ENCODE results near the gene DSE.

DSE gene

DNA sequence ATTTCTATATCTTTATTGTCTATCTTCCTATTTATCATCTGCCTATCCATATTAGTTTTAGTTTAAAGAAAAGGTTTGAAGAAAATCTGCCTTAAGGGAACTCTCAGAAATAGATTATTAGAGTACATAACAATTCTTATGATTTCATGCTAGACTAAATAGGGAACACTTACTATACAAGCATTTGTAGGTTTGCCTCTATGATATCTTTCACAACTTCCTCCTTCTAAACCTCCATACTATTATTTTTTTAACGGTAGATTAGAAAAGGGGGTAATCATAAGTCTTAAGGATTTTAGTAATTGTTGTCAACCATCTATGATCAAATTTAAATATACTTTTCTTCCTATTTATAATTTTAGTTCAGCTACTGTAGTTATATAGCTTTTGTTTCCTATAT is 11.6 kb upstream of the DSE start:
- in situ Hi-C loops (cut with HindIII; ENCODE audit: low sequenced_read_pairs), result no loop called here

DNA sequence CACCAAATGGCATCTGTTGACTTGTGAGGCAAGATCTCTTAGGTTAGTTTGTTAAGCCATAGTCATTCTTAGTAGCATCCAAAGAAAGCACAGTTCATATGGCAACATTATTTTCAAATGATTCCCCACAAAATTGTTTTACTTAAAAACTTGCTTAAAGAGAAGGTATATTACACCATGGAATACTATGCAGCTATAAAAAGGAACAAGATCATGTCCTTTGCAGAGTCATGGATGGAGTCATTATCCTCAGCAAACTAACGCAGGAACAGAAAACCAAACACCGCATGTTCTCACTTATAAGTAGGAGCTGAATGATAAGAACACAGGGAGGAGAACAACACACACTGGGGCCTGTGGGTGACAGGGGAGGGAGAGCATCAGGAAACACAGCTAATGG is 10.9 kb upstream of the DSE start:
- in situ Hi-C loops (cut with HindIII; ENCODE audit: low sequenced_read_pairs), result no loop called here

DNA sequence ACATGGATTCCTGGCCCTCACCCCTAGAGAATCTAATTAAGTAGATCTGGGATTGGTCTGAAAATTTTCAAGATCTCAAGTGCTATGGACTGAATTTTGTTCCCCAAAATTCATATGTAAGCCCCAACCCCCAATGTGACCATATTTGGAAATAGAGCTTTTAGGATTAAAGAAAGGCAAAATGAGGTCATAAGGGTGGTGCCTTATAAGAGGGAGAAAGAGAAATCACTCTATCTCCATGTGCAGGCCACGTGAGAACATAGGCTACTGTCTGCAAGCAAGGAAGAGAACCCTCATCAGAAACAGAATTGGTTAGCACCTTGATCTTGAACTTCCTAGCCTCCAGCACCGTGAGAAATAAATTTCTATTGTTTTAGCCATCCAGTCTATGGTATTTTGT is 8.5 kb upstream of the DSE start:
- in situ Hi-C loops (cut with HindIII; ENCODE audit: low sequenced_read_pairs), result no loop called here

DNA sequence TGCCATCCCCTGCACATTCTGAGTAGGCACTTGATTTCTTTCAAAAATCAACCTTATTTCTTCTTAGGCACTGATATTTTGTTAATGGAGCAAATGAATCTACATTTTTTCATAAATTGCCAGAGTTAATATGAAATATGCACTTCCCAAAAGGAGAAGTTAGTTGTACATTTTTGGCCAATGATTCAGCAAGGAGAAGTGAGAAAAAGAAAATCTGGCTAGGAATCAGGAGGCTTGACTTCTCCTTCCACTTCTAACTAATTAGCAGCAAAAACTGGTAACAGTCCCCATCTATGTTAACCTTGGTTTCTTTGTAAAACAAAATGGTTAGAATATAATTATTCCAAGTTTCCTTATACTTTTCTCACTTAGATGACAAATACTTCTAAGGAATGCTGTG is 7.0 kb upstream of the DSE start:
- in situ Hi-C loops (cut with HindIII; ENCODE audit: low sequenced_read_pairs), result no loop called here

DNA sequence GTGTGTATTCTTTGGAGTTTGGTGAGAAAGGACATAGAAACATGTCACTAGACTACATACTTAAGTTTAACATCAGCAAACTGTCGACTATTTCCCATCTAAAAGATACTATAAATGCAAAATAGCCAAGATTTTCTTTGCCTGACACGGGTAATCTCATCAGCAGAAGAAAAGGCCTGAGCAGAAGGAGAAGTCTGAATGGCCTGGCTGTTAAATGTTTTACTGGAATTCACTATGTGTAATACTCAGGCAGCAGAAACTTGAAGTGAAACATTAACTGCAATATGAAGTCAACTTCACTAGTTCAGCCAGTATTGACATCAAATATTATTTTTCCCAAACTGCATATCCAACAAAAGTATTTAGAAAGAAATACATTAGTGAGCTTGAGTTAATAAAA is 6.4 kb upstream of the DSE start:
- in situ Hi-C loops (cut with HindIII; ENCODE audit: low sequenced_read_pairs), result no loop called here

DNA sequence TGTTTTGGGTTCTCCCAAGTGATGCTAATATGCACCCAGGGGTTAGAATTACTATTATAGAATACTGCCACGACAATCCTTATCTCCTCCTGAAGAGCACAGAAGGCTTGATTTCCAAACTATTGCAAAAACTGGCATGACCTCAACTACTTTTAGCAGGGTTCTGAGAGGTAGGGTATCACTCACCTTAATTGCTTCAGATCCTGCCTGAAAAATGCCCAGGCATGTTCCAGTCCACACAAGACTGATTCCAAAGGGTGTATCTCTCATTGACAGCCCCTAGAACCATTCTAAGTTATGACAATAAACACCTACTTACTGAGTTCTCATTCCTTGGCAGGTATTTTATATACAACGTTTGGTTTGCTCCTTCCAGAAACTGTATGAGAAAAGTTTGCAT is 5.0 kb upstream of the DSE start:
- in situ Hi-C loops (cut with HindIII; ENCODE audit: low sequenced_read_pairs), result no loop called here

DNA sequence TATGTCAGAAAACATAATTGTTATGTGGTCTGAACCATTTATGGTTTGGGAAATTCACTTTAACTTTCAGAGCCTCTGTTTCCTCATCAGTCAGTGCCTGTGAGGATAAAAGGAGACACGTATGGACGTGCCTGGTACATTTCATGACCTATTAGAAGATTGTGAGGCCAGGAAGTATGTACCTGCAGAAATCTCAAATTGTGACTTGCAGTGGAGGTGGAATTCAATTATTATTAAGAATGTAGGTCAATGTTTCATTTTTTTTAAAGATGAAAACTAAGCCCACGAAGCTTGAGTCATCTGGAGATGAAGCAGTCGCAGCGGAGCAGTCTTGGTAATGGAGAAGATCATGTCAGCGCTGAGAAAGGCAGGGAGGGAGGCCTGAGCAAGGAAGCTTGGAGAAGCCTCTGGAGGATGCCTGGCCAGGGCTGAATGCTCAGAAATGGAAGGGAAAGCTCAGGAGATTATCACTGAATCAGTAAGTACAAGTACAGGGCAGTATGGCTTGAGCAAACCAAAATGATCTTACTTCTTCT is 3.9 kb upstream of the DSE start:
- in situ Hi-C loops (cut with HindIII; ENCODE audit: low sequenced_read_pairs), result no loop called here

DNA sequence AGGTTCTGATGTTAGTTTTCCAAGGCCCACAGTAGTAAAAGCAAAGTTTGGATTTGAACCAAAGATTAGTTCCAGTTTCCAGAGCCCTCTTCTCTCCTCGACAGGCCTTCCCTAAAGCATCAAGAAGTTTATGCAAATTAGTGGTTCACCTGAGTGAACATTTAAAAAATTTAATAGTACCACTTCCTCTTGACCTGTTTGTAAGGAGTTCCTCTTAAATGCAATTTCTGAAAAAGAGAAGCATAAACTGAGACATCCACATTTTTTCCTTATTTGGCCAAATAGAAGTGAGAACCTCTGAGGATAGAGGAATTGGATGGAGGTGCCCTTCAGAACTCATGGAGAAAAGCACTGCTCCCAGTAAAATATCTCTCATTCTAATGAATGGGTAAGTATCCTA is 1.2 kb upstream of the DSE start:
- in situ Hi-C loops (cut with HindIII; ENCODE audit: low sequenced_read_pairs), result no loop called here

DNA sequence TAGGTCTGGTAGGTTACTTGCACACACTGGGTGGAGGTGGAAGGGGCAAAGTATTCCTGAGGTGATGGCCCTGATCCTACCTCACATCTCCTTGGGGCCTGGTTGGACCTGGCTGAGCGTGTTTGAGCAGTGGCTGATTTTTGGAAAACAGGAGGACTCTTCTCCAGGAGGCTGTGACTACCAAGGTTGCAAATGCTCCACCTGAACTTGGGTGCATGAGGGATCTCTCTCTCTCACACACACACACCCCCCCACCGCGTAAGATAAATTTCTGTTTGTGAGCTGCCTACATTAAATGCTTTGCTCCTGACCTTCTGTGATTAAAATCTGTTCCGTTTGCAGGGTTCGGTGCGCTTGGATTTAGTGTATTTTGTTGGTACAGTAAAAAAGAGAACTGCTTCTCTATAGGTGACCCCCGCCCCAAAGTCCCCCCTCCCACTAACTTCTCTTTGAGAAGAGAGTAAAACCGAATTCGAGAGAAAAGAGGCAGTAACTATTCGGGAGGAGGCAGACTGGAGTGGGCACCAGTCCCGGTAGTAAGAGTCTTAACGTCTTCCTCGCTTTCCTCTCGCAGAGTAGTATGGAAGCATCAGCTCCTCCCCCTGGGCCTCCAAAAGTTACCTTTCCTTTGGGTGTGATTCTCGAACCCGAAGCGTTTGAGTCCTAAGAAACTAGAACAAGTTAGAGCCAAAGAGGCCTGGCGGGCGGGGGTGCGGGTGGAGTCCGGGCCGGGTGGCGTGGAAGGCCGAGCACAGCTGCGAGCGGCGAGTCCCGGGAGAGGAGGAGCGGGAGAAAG is 585 bp upstream of the DSE start:
- in situ Hi-C loops (cut with HindIII; ENCODE audit: low sequenced_read_pairs), result no loop called here

DNA sequence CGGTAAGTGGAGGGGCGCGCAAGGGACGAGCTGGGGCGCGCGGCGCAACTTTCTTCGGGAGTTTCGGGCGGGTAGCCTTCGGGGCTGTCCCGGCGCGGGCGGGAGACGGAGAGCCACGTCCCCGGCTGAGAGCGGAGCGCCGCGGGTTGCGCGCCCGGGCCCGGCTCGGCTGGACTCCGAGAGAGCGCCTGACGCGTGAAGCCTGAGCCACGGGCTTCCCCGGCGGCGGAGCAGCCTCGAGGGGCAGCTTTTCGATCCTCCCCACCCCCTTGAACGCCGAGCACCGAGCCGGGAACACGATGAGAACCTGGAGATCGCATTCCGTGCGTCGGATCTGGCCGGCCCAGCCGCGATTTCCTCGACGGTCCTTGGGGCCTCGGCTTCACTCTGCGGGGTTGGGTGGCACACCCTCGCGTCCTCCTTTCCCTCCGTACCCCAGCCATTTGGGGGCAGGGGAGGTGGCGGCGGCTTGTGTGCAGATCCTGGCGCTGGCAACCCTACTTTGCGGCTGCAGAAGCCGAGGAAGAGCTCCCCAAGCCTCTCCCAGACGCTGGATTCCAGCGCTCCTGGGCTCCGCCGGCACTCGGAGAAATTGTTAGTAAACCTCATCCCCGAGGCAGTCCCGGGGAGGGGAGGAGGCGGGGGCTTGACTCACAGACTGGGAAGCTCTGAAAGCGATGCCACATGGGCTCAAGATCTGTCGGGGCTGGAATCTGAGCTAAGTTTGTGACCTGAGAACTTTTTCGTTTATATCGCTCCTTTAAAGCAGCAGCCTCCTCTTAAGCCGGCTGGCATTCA is 572 bp downstream of the DSE start:
- in situ Hi-C loops (cut with HindIII; ENCODE audit: low sequenced_read_pairs), result no loop called here

DNA sequence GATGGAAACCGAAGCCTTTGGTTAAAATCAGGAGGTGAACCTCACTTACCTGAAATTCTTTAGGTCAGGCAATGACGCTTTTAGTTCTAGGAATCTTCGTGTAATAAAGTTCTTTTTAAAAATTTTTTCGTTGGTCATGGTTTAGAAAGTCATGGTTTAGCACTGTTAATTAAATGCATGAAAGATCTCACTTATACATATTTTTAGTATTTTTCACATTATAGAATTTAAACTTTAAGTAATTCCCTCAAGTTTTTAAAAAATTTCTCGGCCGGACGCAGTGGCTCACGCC is 1.1 kb downstream of the DSE start:
- in situ Hi-C loops (cut with HindIII; ENCODE audit: low sequenced_read_pairs), result no loop called here

DNA sequence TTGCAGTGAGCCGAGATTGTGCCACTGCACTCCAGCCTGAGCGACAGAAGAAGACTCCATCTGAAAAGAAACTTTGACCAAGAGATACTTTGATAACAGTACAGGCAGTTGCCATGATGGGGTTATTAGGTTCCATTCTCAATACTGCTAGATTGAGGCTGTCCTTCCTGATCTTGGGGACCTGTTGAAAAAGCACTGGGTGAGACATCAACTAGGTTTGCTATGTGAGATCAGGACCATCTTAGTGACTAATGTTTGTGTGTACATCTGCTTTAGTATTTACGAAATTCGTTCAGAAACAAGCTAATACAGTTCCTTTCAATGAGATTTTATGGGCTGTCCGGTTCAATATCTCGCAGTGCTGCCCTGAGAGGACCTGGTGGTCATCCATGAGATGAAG is 2.6 kb downstream of the DSE start:
- in situ Hi-C loops (cut with HindIII; ENCODE audit: low sequenced_read_pairs), result no loop called here

DNA sequence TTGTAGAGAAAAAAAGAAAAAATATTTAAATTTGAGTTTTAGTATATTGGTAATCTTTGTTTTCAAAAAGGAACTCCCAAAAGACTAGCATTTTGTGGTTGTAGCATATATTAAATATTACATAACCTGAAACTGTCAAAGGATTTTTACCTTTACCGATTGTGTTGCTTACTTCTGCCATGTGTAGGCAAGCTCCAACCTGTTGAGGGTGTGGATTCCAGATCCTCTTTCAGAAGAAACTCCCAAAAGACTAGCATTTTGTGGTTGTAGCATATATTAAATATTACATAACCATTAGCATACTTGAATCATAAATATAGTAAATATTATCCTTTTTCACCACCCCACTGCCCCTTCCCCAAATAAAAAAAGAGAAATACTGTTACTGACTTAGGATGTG is 3.2 kb downstream of the DSE start:
- in situ Hi-C loops (cut with HindIII; ENCODE audit: low sequenced_read_pairs), result no loop called here

DNA sequence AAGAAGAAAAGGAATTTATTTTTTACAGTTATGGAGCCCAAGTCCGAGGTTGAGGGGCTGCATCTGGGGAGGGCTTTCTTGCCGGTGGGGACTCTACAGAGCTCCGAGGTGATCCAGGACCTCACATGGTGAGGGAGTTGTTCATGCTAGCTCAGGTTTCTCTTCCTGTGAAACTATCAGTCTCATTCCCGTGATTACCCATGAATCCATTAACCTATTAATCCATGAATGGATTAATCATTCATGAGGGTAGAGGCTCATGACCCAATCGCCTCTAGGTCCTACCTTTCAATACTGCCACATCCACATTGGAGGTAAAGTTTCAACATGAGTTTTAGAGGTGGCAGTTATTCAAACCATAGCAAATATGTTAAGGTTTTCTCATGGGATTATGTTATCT is 3.8 kb downstream of the DSE start:
- in situ Hi-C loops (cut with HindIII; ENCODE audit: low sequenced_read_pairs), result no loop called here

DNA sequence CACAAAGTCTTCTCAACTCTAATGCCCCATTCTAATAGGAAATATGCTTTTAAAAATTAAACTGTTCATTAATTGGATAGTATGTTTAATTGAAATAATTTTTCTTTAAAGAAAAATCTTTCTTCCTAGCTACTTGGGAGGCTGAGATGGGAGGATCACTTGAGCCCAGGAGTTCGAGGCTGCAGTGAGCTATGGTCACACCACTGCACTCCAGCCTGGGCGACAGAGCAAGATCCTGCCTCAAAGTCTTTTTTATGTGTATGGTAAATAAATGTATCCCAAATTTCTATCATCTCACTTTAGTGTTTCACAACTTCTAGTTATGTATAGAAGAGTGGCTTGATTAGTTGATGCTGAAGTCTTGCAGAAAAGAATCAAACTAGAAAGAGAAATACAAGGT is 4.5 kb downstream of the DSE start:
- in situ Hi-C loops (cut with HindIII; ENCODE audit: low sequenced_read_pairs), result no loop called here

DNA sequence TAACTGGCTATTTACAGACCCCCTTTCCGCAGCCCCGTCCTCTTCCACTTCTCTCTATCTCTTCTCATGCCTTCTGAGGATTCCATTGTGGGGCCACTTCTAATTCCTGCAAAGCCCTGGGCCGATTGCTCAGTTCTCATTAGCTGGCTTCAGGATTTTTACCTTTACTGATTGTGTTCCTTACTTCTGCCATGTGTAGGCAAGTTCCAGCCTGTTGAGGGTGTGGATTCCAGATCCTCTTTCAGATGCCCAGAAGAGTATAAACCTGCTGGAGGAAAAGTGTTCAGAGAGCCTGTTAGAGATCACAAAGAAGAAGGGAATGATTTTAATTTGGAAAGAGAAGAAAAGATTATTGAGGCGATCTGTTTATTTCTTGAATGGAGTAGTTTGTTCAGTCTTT is 5.4 kb downstream of the DSE start:
- in situ Hi-C loops (cut with HindIII; ENCODE audit: low sequenced_read_pairs), result no loop called here

DNA sequence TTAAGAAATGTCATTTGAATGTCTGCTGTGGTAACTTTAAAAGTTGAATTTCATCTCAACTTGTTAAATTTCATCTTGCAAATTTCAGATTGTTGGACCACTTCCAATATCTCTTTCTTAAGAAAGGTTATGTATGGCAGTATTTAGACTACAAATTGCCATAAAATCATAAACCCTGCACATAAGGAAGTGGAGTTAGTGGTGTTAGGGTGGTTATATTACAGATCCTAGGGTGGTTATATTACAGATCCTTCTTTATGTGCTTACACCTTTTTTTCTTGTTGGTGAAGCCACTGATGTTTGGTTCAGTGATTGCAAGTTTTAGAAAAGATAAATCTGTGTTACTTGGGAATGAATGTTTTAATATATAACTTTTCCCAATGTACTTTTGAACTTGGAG is 9.0 kb downstream of the DSE start:
- in situ Hi-C loops (cut with HindIII; ENCODE audit: low sequenced_read_pairs), result loop anchor here (10.0 kb wide), 1 partner anchor 1115 kb away; no protein-coding TSS in a partner anchor

DNA sequence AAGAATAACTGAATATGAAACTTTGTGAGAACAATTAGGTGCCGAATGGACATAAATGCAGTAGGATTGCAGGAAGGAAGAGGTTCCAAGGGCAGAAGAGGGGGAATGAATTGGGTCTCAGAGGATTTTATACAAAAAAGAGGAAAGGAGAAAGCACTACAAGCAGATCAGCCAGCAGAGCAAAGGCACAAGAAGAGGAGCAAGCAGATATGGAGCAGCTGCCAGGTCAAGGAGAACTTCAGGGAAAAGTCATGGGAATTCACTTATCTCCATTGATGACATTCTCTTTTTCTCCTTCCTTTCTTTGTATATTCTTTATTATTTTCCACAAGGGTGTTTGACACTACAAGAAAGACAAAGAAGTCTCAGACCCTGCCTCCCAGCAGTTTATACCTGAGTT is 9.6 kb downstream of the DSE start:
- in situ Hi-C loops (cut with HindIII; ENCODE audit: low sequenced_read_pairs), result loop anchor here (10.0 kb wide), 1 partner anchor 1114 kb away; no protein-coding TSS in a partner anchor

DNA sequence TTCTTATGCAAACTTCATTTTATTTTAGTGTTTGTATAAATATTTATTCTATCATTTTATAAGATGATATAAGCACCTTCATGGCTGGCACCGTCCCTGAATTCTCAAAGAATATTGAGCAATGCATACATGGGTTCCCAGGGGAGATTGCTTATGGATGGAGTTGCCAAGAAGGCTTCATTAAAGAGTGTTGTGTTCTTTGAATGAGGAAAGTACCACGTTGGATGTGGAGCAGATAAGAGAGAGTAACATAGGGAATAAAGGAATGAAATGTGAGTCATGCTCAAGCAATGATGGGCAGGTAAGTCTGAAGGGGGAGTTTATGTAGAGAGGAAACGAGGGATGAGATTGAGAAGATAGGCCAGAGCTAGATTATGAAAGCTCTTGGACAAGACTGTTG is 10.3 kb downstream of the DSE start:
- in situ Hi-C loops (cut with HindIII; ENCODE audit: low sequenced_read_pairs), result loop anchor here (10.0 kb wide), 1 partner anchor 1114 kb away; no protein-coding TSS in a partner anchor

DNA sequence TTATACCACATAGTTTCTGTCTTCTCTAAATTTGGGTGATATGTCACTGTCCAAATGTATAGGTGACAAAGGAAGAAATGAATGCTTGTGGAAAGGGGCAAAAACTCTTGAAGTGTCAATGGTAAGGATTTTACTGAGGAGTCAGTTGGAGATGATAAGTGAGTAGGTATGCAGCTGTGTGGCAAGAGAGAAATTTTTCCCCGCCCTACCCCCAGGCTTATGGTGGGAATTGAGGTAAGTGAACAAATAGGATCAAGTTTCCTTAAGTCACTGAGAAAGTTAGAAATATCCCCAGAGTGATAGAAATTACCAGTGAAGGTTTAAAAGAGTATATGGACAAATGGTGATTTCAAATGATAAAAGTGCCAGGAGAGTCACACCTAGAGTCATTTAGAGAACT is 11.8 kb downstream of the DSE start:
- in situ Hi-C loops (cut with HindIII; ENCODE audit: low sequenced_read_pairs), result loop anchor here (10.0 kb wide), 1 partner anchor 1112 kb away; no protein-coding TSS in a partner anchor

DNA sequence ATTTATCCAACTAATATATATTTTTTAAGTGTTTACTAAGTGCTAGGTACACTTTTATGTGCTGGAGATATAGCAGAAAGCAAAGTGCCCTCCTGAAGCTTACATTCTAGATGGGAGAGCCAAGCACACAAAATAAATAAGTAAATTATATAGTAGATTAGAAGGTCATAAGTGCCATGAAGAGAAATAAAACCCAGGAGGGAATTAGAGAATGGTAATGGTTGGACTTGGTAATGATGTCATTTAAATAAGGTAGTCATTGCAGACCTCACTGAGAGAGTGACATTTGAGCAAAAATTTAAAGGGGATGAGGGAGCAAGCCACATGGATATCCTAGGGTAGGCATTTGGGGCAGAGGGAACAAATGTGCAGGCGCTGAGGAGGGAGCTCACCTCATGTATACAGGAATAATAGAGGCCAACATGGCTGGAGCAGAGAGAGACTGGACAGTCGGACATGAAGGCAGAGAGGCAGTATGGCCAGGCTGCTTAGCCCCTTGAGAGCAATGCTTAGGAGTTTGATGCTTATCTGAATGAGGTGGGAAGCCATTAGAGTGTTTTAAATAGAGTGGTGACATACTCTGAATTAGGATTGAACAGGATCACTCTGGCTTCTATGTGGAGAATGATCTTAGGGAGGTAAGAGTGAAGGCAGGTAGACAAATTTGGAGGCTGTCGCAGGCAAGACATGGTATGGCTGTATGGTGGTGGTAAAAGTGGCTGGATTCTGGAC is 14.1 kb downstream of the DSE start:
- in situ Hi-C loops (cut with HindIII; ENCODE audit: low sequenced_read_pairs), result loop anchor here (10.0 kb wide), 1 partner anchor 1110 kb away; no protein-coding TSS in a partner anchor

Data from endothelial cell of hepatic sinusoid (primary cell).